HG03432 (cell line): ENCODE measurements around the gene MMP24OS.
"Not testable (repeated sequence)": the region's sequence is repeated elsewhere in the genome, so short reads cannot be mapped to it uniquely, and the experiment has no call there.

ENCODE experiments used
- ATAC-seq: cut with Tn5 transposase; IDR thresholded peaks from one replicate; pipeline ENCODE4 v1.9.1; 2021; ENCODE audit warnings: mild to moderate bottlenecking, moderate library complexity; ENCODE audit not compliant: unreplicated experiment

Gene MMP24OS

DNA sequence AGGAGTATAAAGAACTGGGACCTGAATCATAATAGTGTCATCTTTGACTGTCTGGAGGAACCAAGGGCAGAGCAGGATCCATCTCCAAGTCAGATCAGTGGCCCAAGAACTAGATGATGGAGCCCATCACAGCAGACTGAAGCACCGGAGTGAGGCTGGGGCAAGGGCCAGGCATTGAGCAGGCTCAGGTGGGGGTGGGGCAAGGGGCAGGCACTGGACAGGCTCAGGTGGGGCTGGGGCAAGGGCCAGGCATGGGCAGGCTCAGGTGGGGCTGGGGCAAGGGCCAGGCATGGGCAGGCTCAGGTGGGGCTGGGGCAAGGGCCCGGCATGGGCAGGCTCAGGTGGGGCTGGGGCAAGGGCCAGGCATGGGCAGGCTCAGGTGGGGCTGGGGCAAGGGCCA lies 25.3 kb downstream of the MMP24OS start:
- ATAC-seq = not testable (repeated sequence)

DNA sequence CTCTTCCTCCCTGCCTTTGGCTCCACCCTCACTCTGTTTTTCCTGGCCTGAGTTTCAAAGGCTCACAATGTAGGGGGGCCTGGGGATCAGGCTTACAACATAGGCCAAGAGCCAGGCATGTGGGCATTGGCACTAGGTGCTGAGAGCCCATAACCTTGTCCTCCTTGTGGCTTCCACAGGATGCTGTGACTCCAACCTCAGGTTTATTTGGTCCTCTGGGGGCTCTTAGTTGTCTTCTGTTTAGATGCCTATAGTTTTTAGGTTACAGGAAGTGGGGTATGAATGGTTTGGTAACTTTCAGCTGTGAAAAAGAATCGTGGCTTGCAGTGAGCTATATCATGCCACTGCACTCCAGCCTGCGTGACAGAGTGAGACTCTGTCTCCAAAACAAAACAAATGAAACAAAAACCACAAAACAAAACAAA lies 25.9 kb downstream of the MMP24OS start:
- ATAC-seq = peak; percentile 65

GRCh38 chr20:35251613-35251940 lies 26.3 kb downstream of the MMP24OS start:
- ATAC-seq = no peak

DNA sequence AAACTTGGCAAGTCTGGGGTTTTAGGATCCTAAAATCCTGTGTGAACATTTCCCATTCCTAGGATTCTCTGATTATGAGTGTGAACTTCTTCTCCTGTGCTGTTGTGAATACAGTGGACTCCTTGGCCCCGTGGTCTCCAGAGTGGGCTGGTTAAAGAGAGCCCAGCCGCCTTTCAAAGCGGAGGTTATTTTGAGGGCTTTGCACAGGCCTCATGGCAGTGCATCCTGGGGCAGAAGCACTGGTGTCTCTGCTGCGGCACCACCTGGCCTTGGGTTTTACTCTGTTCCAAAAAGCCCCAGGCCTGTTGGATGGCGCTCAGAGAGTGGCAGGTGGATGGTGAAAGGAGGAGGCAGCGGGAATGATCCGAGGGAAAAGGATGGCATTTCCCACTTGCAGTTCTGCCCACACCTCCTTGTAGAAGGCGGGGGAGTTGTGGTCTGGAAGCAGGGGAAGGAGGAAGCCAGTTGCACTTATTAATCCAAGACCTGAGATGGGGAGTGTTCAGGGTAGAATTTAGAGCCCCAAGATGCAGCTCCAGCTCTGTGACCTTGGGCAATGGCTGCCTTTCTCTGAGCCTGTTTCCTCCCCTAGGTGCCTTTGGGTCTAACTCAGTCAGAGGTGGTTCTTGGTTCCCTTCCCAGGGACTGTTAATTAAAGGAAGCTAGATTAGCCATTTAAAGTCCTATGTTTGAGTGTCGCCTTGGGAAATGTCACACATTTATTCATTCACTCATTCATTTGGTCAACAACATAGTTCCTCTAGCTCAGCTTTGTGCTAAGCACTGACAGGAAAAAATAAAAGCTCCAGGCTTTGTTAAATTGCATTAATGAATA lies 29.1 kb downstream of the MMP24OS start:
- ATAC-seq = no peak

DNA sequence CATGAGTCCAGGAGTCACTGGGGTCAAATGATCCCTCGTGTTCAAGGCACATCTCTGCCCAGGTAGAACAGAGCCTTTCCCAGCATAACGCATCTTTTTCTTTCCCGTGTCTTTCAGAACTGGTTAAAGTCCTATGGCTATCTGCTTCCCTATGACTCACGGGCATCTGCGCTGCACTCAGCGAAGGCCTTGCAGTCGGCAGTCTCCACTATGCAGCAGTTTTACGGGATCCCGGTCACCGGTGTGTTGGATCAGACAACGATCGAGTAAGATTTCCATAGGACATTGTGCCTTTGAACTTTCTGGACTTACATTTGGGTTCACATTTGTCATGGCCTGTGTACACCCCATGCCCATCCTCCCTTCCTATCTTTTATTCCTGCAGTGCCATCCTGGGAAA lies 31.2 kb downstream of the MMP24OS start:
- ATAC-seq = no peak

DNA sequence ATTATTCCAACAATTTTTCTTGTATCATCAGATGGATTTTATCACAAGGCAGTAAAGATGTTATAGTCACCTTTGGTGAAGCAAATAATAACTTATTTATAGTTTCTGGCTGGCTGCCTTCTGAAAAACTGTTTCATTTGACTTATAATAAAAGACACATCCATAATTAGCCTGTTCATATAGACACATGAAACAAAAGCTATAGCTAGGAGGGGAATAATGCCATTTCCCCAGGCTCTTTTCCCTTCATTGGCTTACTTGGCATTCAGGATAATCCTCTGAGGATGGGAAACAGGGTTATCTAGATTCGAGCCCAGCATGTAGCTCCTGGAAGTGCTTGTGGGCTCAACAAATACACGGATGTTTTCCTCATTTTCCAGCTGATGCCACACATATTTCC lies 33.9 kb downstream of the MMP24OS start:
- ATAC-seq = no peak

- ATAC-seq = no peak
These were observed 34.6 kb downstream of the MMP24OS start for GRCh38 chr20:35243317-35243716.

DNA sequence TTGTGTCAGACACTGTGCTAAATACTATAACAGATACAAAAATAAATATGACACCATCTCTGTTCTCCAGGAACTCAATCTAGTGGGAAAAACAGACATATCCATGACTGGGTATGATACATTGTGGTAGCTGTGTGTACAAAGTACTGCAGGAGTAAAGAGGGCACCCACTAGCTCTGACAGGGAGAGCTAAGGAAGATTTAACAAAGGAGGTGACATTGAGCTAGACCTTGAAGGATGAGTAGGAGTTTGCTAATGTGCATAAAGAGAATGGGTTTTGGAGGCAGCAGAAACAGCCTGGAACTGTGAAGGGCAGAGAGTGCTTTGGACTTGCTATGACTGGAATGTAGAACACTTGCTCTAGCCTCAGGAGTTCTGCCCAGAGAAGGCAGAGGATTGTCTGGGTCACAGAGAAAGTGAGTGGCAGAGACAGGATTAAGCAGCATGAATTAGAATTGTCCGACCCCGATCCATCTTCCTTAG lies 37.1 kb downstream of the MMP24OS start:
- ATAC-seq = no peak

- no peak for ATAC-seq
These were observed 37.7 kb downstream of the MMP24OS start for GRCh38 chr20:35240083-35240810.

DNA sequence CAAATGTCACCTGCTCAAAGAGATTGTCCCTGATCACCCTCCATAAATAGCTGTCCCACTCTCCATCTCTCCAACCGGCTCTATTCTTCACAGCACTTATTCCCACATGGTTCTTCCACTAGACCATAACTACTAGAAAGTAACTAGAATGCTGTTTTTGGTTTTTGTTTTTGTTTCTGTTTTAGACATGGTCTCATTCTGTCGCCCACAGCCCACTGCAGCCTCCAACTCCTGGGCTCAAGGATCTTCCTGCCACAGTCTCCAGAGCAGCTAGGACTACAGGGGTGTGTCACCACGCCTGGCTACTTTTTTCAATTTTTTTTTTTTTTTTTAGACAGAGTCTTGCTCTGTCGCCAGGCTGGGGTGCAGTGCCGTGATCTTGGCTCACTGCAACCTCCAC lies 39.2 kb downstream of the MMP24OS start:
- ATAC-seq = no peak

DNA sequence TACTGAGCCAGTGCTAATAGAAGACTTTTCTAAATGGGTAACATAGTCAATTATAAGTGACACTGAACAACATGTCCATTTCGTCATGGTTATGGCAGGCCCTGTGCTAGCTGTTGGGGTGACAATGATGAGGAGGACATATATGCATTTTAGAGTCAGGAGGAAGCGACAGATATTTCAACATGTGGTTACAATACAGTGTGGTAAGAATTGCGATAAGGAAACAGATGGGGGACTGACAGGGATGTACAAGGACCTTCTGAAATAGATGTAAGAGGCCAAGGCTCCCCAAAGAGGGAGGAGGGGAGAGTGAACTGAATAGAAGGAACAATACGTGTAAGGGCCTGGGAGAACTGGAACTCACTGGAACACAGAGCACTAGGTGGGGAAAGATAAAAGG lies 39.8 kb downstream of the MMP24OS start:
- ATAC-seq = no peak

DNA sequence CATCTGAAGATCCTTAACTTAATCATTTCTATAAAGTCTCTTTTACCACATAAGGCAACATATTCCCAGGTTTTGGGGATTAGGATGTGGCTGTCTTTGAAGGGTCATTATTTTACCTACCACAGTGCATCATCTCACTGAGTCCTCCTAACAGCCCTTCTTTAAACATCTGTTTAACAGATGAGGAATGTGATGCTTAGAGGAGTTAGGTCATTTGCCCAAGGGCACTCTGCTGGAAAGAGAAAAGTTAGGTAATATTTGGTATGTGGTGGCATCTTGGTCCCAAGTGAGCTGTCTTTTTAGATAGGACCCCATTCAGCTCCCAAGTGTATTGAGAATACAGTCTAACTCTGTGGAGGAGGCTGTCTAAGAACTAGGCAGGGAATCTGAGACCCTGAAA lies 40.4 kb downstream of the MMP24OS start:
- no peak for ATAC-seq

DNA sequence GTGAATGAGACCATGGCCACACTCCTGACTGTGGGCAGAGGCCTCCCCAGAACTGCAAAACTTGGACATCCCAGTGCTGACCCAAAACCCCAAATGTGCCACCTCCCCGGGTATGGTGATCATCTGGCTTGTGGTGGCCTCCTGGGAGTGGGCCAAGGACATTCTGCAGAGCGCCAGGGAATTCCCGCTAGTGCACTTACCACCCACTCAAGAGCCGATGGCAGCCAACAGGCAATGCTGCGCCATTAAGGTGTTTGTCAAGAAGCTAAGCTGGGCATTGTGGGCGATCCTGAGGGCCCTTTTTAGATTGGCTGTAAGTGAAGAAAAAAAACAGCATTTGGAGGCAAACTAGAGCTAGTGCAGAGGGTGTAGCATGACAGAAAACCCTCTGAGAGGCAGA lies 42.0 kb downstream of the MMP24OS start:
- no peak for ATAC-seq

DNA sequence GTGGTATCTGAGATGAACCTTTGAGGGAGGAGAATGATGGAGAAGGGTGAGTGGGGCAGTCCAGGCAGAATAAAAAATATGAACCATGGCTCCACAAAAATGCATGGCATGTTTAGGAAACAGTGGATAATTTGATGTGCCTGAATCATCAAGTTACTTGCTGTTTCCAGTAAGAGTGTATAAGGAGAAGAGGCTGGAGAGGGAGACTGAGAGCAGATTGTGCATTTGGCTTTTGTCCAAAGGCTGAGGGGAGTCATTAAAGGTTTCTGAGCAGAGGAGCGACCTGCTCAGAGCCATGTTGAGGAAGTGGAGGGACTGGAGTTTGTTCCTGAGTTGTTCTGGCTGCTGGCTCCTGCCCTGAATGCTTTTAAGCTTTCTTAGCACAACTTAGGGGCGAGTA lies 45.3 kb downstream of the MMP24OS start:
- ATAC-seq = no peak

DNA sequence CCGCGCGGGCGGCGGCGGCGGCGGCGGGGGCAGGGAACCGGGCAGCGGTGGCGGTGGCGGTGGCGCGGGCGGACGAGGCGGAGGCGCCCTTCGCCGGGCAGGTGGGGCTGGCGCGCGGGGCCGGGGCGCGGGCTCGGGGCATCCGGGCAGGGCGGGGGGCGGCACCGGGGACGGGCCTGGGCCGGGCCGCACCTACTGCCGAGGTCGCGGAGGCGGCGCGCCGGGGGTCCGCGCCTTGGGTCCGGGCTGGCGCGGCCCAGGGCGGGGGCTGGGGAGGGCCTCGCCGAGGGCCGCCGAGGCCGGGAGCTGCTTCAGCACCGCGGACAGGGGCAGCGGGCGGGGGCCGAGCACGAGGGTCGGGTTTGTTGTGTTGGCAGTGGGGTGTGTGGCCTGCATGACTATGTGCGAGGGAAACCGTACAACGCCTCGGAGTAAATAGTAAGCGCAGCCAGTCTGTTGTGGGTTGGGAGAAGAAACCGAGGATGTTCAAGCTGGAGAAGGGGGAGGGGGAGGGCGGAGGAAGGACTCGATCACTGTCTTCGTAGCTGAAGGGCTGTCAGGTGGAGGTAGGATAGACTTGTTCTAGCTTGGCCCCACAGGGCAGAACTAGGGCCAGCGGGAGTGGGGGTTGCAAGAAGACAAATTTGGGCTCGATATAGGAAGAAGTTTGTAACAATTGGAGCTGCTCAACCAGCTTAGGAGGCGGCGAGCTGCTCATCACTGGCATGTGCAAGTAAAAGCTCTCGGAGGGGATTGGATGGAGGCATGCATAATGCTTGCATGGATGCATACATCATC lies 50.8 kb downstream of the MMP24OS start:
- ATAC-seq = no peak
